HUES6 (cell line): ENCODE measurements around the gene GATAD2B.
"Not testable (repeated sequence)": the region's sequence is repeated elsewhere in the genome, so short reads cannot be mapped to it uniquely, and the experiment has no call there.

Experiments used
- H3K27ac ChIP-seq: 2 replicates; pipeline ENCODE4 v1.7.0; 2013; ENCODE audit warnings: low read depth, mild to moderate bottlenecking, low read length, inconsistent platforms
- H3K27me3 ChIP-seq: 2 replicates; pipeline ENCODE4 v1.6.1; 2013; ENCODE audit warnings: low read length; ENCODE audit not compliant: control insufficient read depth, insufficient read depth
- H3K36me3 ChIP-seq: 2 replicates; pipeline ENCODE4 v1.6.1; 2013; ENCODE audit warnings: low read length; ENCODE audit not compliant: control insufficient read depth, insufficient read depth
- H3K4me1 ChIP-seq: 2 replicates; pipeline ENCODE4 v1.6.1; 2013; ENCODE audit warnings: low read length; ENCODE audit not compliant: control insufficient read depth, insufficient read depth
- H3K4me3 ChIP-seq: 2 replicates; pipeline ENCODE4 v1.5.1; 2013; ENCODE audit warnings: low read depth, low read length
- H3K9ac ChIP-seq: one replicate; pipeline ENCODE4 v1.6.1; 2013; ENCODE audit warnings: mild to moderate bottlenecking, low read length
- H3K9me3 ChIP-seq: 2 replicates; pipeline ENCODE4 v1.6.1; 2013; ENCODE audit warnings: low read depth, low read length; ENCODE audit not compliant: control insufficient read depth, insufficient read depth

GATAD2B gene

GRCh38 chr1:153852170-153852569, 70.6 kb downstream of the GATAD2B start:
- Histone ChIP-seq H3K27ac (no peak overlapping the region), H3K4me1 (no peaks in the 10 kb centered on the region), H3K27me3 (no peaks in the 10 kb centered on the region), H3K4me3 (no peak overlapping the region), H3K9me3 (no peaks in the 10 kb centered on the region), H3K9ac (no peak overlapping the region), H3K36me3 (peaks cover 15% of the 10 kb centered on the region)

DNA sequence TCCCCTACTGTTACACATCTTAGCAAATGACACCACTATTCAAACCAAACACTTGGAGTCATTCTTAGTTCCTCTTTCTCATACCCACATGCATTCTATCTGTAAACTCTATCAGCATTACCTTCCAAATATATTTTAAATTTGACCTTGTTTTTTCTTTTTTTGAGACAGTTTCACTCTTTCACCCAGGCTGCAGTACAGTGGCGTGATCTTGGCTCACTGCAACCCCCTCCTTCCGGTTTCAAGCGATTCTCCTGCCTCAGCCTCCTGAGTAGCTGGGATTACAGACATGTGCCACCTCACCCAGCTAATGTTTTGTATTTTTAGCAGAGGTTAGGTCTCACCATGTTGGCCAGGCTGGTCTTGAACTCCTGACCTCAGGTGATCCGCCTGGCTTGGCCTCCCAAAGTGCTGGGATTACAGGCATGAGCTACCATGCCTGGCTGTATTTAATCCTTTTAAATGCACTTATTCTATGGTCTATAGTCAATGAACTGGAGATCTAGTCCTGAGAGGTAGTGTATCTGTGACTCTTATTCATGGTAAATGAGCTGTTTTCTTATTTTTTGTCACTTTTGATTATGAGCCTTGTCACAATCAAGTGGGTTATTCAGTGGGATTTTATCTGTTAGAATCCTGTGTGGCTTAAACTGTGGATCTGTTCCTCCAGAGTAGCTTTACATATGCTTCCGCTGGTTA, 73.1 kb downstream of the GATAD2B start:
- Histone ChIP-seq H3K27ac (no peak overlapping the region), H3K9ac (no peak overlapping the region), H3K36me3 (peaks cover 15% of the 10 kb centered on the region), H3K4me1 (no peaks in the 10 kb centered on the region), H3K27me3 (no peaks in the 10 kb centered on the region), H3K4me3 (no peak overlapping the region), H3K9me3 (no peaks in the 10 kb centered on the region)

GRCh38 chr1:153848805-153849204, 74.0 kb downstream of the GATAD2B start:
- H3K4me3 ChIP-seq = no peak overlapping the region
- no peaks in the 10 kb centered on the region for H3K27me3 ChIP-seq
- peaks cover 15% of the 10 kb centered on the region for H3K36me3 ChIP-seq
- no peak overlapping the region for H3K9ac ChIP-seq
- no peak overlapping the region for H3K27ac ChIP-seq
- H3K9me3 ChIP-seq = no peaks in the 10 kb centered on the region
- H3K4me1 ChIP-seq = no peaks in the 10 kb centered on the region

- no peak overlapping the region for H3K9ac ChIP-seq
- no peak overlapping the region for H3K27ac ChIP-seq
- H3K36me3 ChIP-seq = no peaks in the 10 kb centered on the region
- no peak overlapping the region for H3K4me3 ChIP-seq
- H3K9me3 ChIP-seq = no peaks in the 10 kb centered on the region
- H3K4me1 ChIP-seq = no peaks in the 10 kb centered on the region
- H3K27me3 ChIP-seq = no peaks in the 10 kb centered on the region
These were observed 77.6 kb downstream of the GATAD2B start for GRCh38 chr1:153845158-153845557.

DNA sequence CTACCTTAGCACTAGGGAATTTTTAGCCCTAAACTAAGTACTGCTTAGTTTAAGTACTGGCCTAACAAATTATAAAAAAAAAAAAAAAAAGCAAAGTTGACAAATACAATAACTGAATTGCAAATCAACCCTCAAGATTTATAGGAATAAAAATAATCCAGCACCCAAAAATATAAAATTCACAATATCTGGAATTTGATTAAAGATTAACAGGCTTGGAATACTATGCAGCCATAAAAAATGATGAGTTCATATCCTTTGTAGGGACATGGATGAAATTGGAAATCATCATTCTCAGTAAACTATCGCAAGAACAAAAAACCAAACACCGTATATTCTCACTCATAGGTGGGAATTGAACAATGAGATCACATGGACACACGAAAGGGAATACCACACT, 78.4 kb downstream of the GATAD2B start:
- not testable (repeated sequence) for H3K27me3 ChIP-seq, H3K9me3 ChIP-seq, H3K27ac ChIP-seq, H3K4me3 ChIP-seq, H3K9ac ChIP-seq, H3K4me1 ChIP-seq, H3K36me3 ChIP-seq

DNA sequence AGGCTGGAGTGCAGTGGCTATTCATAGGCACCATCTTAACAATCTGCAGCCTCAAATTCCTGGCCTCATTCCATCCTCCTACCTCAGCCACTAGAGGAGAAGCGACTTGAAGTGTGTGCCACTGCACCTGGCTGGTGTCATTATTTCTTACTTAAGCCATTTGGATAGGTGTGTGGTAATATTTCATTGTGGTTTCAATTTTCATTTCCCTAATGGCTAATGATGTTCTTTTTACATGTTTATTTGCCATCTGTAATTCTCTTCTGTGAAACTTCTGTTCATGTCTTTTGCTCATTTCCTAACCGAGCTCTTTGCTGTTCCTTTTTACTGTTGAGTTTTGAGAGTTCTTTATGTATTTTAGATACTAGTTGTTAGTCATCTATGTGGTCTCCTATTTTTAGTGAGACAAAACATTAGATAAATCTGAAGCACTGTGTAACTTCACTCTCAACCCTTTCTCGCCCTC, 80.7 kb downstream of the GATAD2B start:
- no peak overlapping the region for H3K9ac ChIP-seq
- no peak overlapping the region for H3K4me3 ChIP-seq
- no peaks in the 10 kb centered on the region for H3K27me3 ChIP-seq
- H3K4me1 ChIP-seq = no peaks in the 10 kb centered on the region
- no peaks in the 10 kb centered on the region for H3K9me3 ChIP-seq
- no peak overlapping the region for H3K27ac ChIP-seq
- no peaks in the 10 kb centered on the region for H3K36me3 ChIP-seq

- Histone ChIP-seq H3K4me1 (no peaks in the 10 kb centered on the region), H3K4me3 (no peak overlapping the region), H3K36me3 (no peaks in the 10 kb centered on the region), H3K27me3 (no peaks in the 10 kb centered on the region), H3K9me3 (no peaks in the 10 kb centered on the region), H3K27ac (no peak overlapping the region), H3K9ac (no peak overlapping the region)
These were observed 81.2 kb downstream of the GATAD2B start for GRCh38 chr1:153841463-153841994.

DNA sequence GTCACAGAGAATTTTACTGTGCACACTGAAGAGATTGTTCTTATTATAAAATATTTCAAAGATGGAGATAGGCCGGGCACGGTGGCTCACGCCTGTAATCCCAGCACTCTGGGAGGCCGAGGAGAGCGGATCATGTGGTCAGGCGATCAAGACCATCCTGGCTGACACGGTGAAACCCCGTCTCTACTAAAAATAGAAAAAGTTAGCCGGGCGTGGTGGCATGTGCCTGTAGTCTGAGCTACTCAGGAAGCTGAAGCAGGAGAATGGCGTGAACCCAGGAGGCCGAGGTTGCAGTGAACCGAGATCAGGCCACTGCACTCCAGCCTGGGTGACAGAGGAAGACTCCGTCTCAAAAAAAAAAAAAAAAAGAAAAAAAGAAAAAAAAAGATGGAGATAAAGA, 82.0 kb downstream of the GATAD2B start:
- H3K9ac ChIP-seq, H3K36me3 ChIP-seq: not testable (repeated sequence)

DNA sequence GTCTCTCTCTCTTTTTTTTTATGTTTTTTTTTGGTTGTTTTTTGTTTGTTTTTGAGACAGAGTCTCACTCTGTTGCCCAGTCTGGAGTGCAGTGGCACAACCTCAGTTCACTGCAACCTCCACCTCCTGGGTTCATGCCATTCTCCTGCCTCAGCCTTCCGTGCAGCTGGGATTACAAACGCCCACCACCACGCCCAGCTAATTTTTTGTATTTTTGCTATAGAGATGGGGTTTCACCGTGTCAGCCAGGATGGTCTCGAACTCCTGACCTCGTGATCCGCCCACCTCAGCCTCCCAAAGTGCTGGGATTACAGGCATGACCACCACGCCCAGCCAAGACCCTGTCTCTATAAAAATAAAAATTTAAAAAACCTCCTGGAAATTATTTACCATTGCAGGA, 88.8 kb downstream of the GATAD2B start:
- not testable (repeated sequence) for H3K36me3 ChIP-seq, H3K4me3 ChIP-seq, H3K9me3 ChIP-seq, H3K27ac ChIP-seq, H3K9ac ChIP-seq, H3K4me1 ChIP-seq, H3K27me3 ChIP-seq

More for the DNA sequence above, 82.0 kb downstream of the GATAD2B start:
- not testable (repeated sequence) for H3K27me3 ChIP-seq, H3K4me3 ChIP-seq, H3K27ac ChIP-seq, H3K9me3 ChIP-seq, H3K4me1 ChIP-seq

GRCh38 chr1:153833171-153833570, 89.6 kb downstream of the GATAD2B start:
- H3K9ac ChIP-seq = no peak overlapping the region
- peaks cover 3% of the 10 kb centered on the region for H3K36me3 ChIP-seq
- H3K27me3 ChIP-seq = no peaks in the 10 kb centered on the region
- H3K4me3 ChIP-seq = no peak overlapping the region
- H3K27ac ChIP-seq = no peak overlapping the region
- H3K4me1 ChIP-seq = no peaks in the 10 kb centered on the region
- H3K9me3 ChIP-seq = no peaks in the 10 kb centered on the region

GRCh38 chr1:153832293-153832692, 90.5 kb downstream of the GATAD2B start:
- peaks cover 12% of the 10 kb centered on the region for H3K36me3 ChIP-seq
- no peak overlapping the region for H3K4me3 ChIP-seq
- no peak overlapping the region for H3K9ac ChIP-seq
- H3K27ac ChIP-seq = no peak overlapping the region
- no peaks in the 10 kb centered on the region for H3K9me3 ChIP-seq
- H3K4me1 ChIP-seq = no peaks in the 10 kb centered on the region
- H3K27me3 ChIP-seq = no peaks in the 10 kb centered on the region
